Suppressor macrophage (primary cell): ENCODE data around the gene PTGER2.
A peak's percentile ranks its signal among the peaks of the same experiment; 100 is the strongest.

Source experiments
- DNase-seq, 4 experiments: peaks; one replicate each; pipeline ENCODE4 v3.0.0-alpha.2; 2020 to 2022

Gene PTGER2

DNA sequence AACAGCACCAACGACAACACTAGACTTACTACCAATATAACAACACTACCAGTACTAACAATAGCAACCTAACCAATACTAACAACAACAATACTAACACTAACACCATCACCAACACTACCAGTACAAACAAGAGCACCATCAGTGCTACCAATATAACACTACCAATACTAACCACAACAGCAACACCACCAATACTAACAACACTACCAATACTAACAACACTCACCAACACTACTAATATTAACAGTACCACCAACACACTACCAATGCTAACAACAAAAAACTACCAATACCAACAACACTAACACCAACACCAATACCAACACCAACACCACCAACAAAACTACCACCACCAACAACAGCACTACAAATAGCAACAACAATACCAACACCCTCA lies 25.1 kb downstream of the PTGER2 start:
- no peak for DNase-seq

DNA sequence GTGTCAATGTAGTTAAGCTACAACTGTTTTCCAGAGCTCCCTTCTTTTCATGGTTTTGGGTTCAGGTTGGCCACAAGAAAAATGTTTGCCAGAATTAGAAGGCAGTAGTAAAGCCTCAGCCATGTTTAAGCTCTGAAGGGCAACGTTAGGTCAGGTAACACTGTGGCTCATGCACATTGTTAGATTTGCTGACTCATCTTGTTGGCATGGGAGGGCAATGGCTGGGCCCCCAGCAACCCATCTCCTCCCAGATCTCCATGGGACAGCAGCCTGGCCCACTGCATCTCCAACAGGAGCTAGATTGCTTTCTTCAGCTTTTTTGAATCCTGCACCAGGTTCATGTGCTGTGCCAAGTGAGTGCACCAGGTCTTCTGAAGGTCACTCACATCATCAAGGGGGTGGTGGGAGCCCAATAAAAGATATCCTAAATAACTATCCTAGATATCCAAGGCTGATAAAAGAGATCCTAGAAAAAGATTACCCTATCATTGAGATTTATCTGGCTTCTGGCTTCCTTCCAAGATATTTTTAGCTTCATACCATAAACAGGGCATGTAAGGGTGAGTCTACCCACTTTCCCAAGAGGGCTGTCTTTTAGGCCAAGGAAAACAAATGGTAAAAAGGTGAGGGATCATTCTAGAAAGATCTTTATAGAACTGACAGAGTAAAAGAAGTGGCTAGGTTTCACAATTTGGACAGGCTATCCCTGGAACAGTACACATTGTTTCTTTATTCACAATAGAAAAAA lies 28.9 kb downstream of the PTGER2 start:
- no peak for DNase-seq

DNA sequence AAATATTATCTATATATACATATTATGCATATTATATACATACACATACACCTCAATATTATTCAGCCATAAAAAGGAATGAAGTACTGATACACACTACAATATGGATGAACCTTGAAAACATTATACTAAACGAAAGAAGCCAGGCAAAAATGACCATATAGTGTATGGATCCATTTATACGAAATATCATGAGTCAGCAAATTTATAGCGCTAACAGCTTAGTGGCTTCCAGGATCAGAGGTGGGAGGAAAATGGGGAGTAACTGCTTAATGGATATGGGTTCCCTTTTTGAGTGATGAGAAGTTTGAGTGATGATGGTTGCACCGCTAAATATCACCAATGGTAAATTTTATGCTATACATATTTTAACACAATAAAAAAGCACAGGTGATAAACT lies 32.7 kb downstream of the PTGER2 start:
- DNase-seq = no peak

DNA sequence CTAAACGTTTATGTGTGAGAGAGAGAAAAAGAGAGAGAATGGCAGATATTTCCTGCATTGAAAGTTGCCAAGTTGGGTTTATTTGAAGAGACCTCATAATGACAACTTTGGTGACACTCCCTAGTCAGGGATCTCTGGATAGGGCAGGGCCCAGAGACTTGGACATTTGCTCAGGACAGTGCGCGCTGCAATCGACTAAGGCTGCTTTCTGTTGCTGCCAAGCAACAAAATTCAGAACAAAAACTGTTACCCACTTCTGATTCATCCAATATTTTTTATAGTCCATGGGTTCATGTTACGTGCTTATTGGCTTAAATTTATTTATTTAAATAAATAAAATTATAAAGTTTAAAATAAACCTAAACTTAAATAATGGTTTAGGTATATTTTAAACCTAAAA lies 34.2 kb downstream of the PTGER2 start:
- DNase-seq = no peak

DNA sequence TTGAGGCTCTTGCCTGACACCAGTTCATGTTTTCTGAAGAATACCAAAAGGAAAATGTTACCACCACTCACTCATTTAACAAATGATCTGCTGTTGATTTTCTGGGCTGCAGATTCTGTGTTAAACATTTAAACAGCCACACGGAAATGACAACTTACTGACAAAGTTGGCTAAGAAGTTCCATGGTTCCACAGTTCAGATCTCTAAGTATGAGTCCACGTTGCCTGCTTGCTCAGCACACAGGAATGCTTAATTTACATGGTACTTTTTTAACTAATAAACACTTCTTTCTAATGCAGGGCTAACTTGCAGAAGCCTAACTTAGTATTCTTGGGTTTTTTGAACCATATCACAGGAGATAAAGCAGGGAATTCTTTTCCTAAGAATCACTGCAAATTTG lies 34.7 kb downstream of the PTGER2 start:
- DNase-seq = no peak

DNA sequence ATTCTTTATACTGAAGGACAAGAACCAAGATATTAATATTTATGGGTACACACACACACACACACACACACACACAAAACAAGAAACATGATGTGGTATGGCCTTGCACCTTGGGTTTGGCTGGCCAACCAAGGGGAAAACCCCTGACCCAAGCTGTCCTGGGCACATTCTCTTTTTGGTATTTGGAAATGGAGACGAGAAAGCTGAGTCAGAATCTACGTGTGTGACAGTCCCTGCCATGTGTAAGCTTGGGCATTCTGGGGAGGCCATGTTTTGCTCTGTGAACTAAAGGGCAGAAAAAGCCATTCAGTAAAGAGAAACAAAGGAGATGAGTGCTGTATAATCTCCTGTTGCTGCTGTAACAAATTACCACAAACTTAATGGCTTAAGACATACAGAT lies 35.6 kb downstream of the PTGER2 start:
- peak in 1 of 4 experiments; percentile 19 for DNase-seq

DNA sequence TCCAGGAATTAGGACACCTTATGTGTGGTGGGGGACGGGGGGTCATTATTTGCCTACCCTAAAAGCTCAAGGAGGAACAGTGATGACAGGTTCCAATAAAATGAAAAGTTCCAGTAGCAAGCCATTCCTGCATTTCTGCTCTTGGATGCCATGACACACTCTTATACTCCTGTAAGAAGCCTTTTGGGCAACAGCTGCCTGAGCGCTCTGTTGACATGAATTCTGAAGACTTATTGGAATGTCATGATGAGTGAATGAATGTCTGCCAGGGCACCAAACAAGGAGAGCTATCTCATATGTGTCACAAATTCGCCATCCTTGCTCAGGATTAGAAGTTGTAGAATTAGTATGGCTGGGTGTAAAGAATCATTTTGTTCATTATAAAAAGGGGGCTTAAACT lies 36.3 kb downstream of the PTGER2 start:
- DNase-seq = no peak

DNA sequence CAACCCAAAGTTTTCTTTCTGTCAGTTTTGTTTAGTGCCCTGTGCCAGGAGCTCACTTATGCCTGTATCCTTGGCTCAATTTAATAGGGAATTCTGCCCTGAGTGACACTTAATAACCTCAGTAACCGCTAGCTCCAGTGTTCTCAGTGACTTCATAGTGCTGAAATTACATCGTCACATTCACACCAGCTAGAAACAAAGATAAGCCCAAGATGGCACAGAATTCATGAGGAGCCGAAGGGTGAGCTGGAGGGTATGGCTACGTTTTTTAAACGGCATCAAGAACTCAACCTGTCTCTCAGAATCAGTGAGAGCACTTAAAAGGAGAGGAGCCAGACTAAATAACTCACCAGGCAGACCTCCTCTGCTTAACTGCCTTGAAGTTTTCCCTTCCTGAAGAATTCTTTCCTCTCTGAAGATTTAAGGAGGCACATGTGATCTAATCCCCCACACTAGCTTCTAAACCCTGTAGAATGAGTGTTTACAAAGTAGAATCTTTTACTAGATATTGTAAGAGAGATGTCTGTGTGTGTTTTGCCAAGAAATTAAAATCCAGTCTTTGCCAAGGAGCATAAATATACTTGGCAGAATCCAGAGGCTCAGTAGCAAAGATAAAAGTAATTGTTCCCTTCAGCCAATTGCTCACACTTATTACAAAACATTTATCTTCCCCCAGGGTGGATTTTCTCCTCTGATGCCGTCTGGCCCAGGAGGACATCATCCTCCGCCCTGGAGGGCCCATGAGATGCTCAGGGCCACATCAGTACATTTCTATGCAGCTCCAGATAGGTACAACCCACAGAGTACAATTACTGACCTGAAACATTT lies 37.3 kb downstream of the PTGER2 start:
- no peak for DNase-seq

DNA sequence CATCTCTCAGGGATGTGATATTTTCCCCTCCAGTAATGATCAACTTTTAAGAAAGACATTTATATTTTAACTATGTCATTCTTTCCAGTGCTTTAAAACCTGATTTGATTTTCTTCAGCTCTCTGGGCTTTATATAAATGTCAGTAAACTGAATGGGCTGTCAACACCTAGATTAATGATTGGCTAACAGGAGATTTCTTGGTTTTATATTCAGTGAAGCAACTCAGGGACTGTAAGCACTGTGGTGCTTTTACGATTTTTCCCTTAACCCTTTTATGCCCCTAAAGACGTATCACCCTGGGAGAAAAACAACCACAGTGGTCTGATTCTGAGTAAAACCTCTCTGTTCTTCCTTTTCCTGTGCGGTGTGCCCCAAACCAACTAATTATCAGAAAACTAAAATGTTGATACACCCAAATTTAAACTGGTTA lies 38.0 kb downstream of the PTGER2 start:
- DNase-seq = no peak

DNA sequence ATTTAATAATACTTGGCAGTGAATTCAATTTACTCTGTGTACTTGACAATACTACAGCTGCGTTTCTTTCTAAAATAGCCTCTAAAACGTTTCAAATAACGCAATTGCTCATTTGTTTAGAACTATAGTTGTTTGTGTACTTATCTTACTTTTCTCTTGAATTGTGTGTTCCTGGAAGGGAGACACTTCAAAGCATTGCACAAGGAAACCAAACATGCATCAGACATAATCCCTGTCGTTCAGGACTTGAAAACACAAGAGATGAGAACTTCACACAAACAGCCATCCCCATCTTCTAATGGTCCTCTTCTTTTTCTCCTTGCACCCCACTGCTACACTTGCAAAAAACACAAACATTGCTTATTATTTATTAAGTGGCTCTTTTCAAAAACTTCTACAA lies 38.5 kb downstream of the PTGER2 start:
- DNase-seq = no peak

DNA sequence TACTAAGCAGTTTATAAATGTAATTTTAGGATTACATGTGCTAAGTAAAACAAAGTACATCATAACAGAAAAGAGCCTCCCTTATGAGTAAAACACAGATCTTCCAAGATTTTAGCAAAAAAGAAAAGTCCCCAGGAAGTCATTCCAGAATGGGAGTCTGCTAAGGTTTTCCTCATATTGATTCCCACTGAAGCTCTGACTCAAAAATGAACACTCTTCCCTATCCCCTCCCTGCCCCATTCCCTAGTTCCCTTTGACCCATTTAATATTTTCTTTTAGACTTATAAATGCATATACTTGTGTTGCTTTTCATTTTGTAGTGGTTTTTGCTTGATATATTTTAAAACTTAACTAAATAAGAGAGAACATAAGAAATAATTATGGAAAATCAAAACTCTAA lies 40.1 kb downstream of the PTGER2 start:
- DNase-seq = no peak

DNA sequence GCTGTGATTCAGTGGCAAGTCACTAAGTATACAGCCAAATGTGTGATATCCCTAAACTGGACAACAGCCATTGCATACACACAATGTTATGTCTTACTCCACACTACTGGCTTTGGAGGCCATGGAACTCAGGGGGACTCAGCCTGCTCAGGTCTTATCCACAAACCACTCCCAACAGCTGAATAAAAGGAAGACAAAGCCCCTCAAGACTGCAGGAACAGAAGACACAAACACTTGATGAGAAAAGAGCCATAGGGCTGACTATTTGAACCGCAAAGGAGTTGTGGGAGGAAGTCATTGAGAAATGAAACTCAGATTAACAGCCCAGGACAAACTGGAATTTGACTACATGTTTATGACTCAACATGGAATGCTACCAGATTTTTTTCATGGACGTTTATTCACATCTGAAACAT lies 40.9 kb downstream of the PTGER2 start:
- DNase-seq = peak; percentile 39 to 67 (median 55)

DNA sequence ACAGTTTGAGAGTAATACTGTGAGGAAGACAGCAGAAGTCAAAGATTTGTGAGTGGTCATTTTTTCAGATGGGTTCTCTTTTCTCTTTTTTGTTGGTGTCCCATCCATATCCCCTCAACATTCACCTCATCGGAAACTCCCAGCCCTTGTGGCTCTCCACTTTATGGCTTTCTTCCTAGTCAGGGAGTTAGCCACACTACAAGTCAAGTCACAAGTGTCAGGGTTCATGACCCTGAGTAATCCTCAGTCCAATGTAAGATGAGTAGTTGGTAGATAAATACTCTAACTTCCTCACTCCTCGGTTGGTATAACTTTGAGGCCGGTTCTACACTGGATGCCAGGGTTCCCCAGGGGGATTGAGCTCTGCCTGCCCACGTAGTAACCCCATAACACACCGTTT lies 41.4 kb downstream of the PTGER2 start:
- DNase-seq = peak in 3 of 4 experiments; percentile 24 to 56 (median 40)

DNA sequence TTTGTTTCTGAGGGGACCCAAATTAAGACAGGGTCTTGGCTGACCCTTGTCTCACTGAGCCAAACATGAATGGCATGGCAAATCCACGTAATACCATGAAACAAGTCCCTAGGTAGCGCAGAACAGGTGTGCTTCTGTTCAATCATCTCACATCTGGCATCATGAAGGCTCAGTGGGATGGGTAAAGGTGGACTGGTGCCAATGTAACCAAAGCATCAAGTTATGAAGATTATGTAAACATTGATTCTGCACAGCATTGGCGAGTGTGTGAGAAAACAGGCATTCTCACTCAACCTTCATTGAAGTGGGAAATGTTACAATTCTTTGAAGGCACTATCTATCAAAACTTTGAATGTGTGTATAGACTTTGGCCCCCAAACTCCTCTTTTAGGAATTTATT lies 41.9 kb downstream of the PTGER2 start:
- DNase-seq = no peak

DNA sequence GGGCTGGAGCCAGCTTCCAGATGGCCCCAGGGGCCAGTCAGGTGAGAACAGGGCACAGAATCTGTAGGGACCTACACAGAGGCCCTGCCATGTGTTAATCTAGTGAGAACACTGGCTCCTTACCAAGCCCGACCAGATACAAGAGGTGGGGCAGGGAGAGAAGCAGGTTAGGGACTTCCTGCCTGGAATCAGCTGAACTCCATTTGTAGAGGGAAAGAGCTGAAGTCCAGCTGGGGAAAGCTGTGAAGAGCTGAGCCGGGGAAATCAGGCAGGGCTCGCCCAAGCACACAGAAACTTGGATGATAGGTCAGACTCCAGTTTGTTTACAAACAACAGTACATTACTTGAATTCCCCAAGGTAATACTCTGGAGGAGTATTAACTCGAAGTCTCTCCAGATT lies 46.7 kb downstream of the PTGER2 start:
- no peak for DNase-seq

DNA sequence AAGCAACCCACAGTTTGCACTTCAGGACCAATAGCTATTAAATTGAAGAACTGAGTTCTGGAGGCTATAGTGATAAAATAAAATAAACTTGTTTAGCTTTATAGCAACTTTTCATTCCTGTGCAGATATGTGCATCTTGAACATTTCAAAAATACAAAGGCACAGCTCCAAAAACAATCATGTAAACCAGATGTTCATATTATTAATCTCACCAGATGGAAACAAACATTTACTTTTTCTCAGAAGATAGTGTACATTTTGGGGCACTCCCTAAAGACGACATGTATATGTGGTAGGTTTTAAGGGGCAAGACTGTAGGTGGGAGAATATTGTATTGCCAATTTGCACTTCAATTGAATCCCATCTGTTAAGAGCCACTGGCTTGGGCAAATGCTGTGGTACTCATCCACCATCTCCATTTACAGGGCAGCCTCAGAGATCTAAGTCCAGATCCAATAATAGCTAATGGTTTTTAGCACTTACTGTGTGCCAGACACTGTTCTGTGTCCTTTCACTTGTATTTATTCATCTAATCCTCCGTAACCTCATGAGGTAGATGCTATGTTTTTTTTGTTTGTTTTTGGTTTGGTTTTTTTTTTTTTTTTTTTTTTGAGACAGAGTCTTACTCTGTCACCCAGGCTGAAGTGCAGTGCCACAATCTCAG lies 49.1 kb downstream of the PTGER2 start:
- no peak for DNase-seq

DNA sequence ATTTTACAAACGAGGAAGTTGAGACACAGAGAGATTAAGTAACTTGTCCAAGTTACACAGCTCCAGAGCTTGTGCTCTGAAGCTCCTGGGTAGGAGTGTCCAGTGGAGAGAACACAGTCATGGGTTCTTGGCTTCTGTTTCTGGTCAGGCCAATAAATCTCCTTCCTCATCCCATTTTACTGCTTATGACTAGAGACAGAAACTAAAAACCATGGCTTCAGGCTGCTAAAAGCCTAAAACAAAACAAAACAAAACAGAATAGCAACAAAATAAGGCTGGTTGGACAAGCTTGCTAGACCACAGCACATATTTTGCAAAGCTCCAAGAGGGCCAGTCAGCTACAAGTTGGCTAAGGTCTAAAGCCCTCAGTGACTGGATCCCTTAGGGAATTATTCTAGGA lies 49.8 kb downstream of the PTGER2 start:
- DNase-seq = peak; percentile 41 to 88 (median 72)

DNA sequence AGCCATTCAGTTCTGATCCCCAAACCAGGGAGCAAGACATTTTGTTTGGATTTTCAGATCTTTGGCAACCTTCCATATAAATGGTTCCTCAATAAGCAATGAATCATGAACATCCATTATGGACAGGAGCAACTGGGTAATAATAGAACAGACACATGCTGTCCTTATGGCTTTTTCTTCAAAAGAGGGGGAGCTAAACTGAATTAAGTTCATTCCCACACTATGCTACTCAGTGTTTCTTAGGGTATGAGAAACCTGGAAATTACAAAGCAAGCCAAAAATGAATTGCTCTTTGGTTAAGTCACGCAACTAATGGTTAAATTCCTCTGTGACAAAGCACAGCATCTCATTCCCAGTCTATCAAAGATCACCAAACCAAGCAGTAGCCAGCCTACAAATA lies 51.0 kb downstream of the PTGER2 start:
- peak in 2 of 4 experiments; percentile 66 to 71 for DNase-seq

DNA sequence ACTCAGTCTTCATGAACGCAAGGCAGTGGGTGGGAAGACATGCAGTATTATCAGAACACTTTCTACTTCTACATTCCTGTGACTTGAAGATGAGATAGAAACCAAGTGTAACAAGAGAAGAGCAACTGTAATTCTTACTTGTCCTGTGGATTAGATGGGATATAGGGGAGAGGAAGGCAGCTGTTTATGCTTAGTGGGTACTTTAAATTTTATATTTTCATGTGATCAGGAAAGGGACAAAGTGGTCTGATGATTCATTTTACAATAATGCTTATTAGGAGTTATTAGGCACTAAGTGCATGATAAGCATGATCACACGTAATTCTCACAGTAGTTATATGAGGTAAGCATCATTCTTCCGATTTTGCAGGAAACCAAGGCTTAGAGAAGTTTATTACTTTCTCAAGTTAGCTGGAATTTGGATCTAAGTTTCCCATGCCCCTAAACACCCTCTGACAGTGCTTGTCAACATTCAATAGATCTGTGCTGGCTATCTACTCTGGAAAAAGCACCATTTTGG lies 52.7 kb downstream of the PTGER2 start:
- DNase-seq = no peak

DNA sequence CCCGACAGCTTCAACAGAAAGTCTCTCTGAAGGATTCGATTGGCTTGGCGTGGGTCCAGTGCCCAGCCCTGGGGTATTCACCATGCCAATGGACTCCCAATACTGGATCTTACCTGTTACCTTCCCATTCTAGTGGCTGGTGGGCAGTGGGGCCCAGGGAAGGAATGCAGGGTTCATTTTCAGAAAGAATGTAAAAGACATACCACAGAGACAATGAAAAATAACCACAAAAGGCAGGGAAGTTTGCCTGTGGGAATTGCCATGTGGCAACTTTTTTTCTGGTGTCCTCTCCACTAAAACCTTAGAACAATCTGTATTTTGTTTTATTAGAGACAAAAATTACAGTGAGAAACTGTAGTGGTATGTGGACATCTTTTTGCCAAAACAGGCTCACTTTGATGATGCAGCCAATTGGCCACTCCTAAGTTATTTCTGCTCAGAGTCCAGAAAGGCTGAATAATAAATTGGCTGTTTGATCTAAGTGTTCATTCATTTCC lies 55.2 kb downstream of the PTGER2 start:
- no peak for DNase-seq

DNA sequence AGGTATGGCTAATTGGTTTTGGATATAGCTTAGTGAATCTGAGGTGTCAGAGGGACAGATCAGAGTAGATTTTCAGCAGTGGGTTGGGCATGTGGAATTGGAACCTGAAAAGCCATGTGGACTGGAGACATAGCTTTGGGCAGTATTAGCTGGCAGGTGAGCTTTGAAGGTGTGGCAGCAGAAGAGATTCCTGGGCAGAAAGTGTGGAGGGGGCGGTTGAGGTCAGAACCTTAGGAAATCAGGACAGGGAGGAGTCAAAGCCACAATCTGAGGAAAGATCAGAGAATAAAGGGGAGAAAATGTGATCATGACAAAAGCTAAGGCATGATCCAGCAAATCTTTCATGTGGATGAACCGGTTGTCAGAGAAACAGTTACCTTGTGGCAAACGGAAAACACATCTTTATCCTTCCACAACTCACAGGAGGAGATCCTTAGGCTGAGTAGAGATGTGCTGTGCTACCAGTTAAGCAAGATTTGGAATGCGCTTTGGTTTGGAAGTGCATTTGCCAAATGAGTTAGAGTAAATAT lies 56.4 kb downstream of the PTGER2 start:
- DNase-seq = no peak

DNA sequence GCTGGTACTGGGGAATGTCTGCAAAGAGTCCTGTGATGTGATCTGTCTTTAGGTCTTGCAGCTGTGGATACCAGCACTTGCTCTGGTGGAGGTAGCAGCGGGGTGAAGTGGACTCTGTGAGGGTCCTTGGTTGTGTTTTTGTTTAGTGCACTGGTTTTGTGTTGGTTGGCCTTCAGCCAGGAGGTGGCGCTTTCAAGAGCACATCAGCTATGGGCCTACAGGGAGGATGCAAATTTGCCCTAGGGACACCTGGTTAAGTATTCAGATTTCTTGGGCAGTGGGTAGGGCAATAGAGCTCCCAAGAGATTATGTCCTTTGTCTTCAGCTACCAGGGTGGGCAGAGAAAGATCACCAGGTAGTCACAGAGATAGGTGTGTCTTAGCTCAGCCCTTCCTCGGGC lies 63.8 kb downstream of the PTGER2 start:
- DNase-seq = no peak
